ENCODE results near the gene GDA. TPM values are rescaled to one million over a fixed set of nuclear protein-coding genes. Genes with fewer than 3 reads are reported as not detected.

GDA gene
- total RNA-seq, 1 experiment from 2014 or later = 24.3 TPM

DNA sequence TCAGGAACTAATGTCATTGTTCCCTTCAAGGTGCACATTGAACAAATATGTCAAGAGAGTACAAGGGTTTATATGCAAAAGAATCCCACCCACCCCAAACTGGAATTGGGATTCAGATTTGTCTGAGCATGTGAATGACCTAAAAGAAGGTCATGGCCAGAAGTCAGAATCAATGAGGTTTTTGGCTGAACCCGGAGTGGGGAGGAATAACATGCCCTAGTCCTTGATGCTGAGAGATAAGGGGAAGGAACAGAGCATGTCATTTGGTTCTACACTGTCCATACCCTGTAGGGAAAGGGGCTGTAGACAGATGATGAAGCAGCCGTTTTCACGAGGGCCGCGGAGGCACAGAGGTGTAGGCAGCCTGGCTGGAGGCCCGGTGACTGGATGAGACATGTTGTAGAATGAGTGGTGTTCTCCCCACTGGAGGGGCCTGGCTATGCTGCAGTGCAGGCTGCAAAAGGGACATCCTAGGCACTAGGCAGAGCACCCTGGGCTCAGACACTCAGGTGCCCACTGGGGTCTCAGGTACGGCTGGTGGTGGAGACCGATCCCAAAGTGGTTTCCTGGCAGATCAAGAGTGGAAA is 149.9 kb downstream of the GDA start:
- H3K27ac Mint-ChIP-seq (ENCODE audit: unreplicated experiment) = no peak overlapping the region
- H3K9me3 Mint-ChIP-seq (ENCODE audit: low read depth, unreplicated experiment) = no peaks in the 10 kb centered on the region
- H3K4me1 Mint-ChIP-seq (ENCODE audit: low read depth, unreplicated experiment) = peaks cover 22% of the 10 kb centered on the region
- intact Hi-C loops (cut with micrococcal nuclease; ENCODE audit: unreplicated experiment) = loop anchor here (10.0 kb wide), 1 partner anchor 176 kb away; no protein-coding TSS in a partner anchor
- peaks cover 14% of the 10 kb centered on the region for H3K36me3 Mint-ChIP-seq (ENCODE audit: insufficient read depth, unreplicated experiment)
- DNase-seq = no peak
- CTCF ChIA-PET = no interaction called here
- H3K4me3 Mint-ChIP-seq (ENCODE audit: low read depth, unreplicated experiment) = no peak overlapping the region
- TF ChIP-seq, protein P1, sequence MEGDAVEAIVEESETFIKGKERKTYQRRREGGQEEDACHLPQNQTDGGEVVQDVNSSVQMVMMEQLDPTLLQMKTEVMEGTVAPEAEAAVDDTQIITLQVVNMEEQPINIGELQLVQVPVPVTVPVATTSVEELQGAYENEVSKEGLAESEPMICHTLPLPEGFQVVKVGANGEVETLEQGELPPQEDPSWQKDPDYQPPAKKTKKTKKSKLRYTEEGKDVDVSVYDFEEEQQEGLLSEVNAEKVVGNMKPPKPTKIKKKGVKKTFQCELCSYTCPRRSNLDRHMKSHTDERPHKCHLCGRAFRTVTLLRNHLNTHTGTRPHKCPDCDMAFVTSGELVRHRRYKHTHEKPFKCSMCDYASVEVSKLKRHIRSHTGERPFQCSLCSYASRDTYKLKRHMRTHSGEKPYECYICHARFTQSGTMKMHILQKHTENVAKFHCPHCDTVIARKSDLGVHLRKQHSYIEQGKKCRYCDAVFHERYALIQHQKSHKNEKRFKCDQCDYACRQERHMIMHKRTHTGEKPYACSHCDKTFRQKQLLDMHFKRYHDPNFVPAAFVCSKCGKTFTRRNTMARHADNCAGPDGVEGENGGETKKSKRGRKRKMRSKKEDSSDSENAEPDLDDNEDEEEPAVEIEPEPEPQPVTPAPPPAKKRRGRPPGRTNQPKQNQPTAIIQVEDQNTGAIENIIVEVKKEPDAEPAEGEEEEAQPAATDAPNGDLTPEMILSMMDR (IDR thresholded peaks at IDR 0.05; ENCODE audit: unreplicated experiment) = no peak
- BruUV-seq (replicated peaks) = no TSS peak
- H3K27me3 Mint-ChIP-seq (ENCODE audit: unreplicated experiment) = no peaks in the 10 kb centered on the region

DNA sequence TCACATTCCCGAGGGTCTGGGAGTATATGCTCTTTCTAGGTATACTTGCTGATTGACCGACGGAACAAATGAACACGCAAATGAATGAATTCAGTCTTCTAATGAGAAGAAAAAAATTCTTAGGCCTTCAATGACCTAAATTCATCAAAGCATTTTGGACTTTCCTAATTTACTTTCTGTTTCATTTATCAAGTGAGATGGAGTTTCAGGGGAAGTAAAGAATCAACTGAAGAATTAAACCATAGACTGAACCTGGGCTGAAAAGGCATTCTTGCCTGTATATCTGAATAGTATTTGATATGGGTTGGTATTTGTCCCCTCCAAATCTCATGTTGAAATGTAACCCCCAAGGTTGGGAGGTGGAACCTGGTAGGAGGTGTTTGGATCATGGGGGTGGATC is 151.6 kb downstream of the GDA start:
- intact Hi-C loops (cut with micrococcal nuclease; ENCODE audit: unreplicated experiment) = no loop called here
- no TSS peak for BruUV-seq (replicated peaks)
- H3K27me3 Mint-ChIP-seq (ENCODE audit: unreplicated experiment) = no peaks in the 10 kb centered on the region
- DNase-seq = no peak
- no peaks in the 10 kb centered on the region for H3K9me3 Mint-ChIP-seq (ENCODE audit: low read depth, unreplicated experiment)
- TF ChIP-seq, protein P1 (IDR thresholded peaks at IDR 0.05; ENCODE audit: unreplicated experiment) = no peak
- H3K36me3 Mint-ChIP-seq (ENCODE audit: insufficient read depth, unreplicated experiment) = peaks cover 14% of the 10 kb centered on the region
- CTCF ChIA-PET = no interaction called here
- peaks cover 23% of the 10 kb centered on the region for H3K4me1 Mint-ChIP-seq (ENCODE audit: low read depth, unreplicated experiment)
- no peak overlapping the region for H3K27ac Mint-ChIP-seq (ENCODE audit: unreplicated experiment)
- no peak overlapping the region for H3K4me3 Mint-ChIP-seq (ENCODE audit: low read depth, unreplicated experiment)

Other genes with a start within 250 kb of the GDA start
- gene ABHD17B, start 238.2 kb upstream of the GDA start, total RNA-seq (2022) = 16.5 and 17.3 TPM in 2 replicates
- 8.3 and 9.8 TPM in 2 replicates for gene C9orf85, start 237.8 kb upstream of the GDA start, total RNA-seq (2022)
- not detected in 2 replicates for gene C9orf57, start 88.8 kb upstream of the GDA start, total RNA-seq (2022)
- 113 and 115 TPM in 2 replicates for gene ZFAND5, start 215.8 kb downstream of the GDA start, total RNA-seq (2022)

Data from Calu3 (cell line).